CD4-positive, alpha-beta T cell treated with Interleukin-4 for 1 hour (primary cell): Measurements from ENCODE around the gene KLK15.

Experiments used
- DNase-seq, 2 donors: peaks; one replicate each; pipeline ENCODE4 v3.0.0-alpha.2; 2020 to 2022

Gene KLK15

DNA sequence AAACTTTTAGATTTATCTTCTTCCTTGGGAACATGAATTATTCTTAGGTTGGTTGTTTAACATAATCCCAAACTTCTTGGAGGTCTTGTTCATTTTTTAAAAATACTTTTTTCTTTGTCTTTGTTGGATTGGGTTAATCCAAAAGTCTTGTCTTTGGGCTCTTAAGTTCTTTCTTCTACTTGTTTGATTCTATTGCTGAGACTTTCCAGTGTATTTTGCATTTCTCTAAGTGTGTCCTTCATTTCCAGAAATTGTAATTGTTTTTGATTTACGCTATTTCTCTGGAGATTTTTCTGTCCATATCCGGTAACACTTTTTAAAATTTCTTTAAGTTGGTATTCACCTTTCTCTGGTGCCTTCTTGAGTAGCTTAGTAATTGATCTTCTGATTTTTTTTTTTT, 9.8 kb upstream of the KLK15 start:
- DNase-seq: no peak

DNA sequence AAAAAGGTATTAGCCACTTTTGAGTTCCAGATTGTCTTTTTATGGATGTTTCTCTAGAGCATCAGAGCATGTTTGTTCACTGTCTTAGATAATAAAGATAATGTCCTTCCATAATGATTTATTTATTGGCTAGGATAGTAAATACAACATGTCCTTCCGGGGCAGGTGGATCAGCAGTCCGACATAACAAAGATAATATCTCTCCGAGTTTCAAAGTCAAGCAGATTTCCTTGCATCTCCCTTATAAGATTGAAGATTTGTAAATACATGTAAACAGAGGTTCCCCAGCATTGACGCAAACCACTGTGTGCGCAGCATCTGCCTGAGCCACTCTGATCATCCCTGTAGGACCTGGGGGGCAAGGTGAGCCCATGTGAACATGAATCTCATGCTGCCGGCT, 8.8 kb upstream of the KLK15 start:
- no peak for DNase-seq

DNA sequence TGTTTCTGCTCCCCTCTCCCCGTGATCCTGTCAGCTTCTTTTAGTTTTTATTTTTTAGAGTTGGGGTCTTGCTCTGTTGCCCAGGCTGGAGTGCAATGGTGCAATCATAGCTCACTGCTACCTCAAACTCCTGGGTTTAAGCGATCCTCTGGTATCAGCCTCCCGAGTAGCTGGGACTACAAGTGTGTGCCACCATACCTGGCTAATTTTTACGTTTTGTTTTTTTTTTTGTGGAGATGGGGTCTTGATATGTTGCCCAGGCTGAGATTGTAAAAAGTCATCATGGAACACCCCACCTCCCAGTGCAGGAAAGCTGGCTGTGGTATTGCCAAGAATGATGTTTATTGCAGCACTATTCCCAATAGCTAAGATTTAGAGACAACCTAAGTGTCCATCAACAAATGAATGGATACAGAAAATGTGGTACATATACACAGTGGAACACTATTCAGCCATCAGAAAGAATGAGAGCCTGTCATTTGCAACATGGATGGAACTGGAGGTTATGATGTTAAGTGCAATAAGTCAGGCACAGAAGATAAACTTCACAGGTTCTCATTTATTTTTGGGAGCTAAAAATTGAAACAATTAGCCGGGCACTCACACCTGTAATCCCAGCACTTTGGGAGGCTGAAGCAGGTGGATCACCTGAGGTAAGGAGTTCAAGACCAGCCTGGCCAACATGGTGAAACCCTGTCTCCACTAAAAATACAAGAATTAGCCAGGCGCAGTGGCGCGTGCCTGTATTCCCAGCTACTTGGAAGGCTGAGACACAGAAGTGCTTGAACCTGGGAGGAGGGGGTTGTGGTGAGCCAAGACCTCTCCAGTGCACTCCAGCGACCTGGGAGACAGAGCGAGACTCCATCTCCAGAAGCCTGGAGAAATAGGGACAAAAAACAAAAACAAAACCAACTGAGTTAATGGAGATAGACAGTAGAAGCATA, 6.6 kb upstream of the KLK15 start:
- no peak for DNase-seq

DNA sequence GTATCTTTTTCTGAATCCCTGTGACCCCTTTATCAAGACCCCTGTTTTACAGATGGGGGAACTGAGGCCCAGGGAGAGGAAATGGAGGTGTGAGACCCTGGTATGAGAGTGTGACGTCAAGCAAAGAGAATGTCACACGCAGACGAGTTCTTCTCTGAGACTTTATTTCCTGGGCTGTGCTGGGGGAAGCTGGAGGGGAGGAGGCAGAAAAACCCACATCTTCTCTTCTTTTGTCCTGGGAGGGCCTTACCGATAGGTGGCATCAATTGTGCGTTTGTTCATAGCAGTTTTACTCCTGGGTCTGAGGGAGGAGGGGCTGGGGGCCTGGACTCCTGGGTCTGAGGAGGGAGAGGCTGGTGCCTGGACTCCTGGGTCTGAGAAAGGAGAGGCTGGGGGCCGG, 4.9 kb upstream of the KLK15 start:
- no peak for DNase-seq

DNA sequence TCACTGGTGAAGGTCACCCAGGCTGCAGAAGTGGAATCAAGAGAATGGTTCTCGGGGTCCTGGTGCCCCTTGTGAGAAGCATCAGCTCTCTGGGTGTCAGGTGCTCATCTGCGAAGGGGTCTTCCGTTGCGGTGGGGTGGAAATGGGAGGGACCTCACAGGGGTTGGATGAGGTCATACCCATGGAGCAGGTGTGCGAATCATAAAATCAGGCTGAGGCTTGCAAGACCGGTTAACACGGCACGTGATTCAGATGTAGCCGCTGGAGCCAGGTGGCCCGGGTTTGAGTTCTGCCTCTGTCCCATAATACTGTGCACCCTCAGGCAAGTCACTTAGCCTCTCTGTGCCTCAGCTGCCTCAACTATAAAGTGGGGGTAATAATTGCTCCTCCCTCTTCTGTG, 3.9 kb upstream of the KLK15 start:
- DNase-seq: no peak

DNA sequence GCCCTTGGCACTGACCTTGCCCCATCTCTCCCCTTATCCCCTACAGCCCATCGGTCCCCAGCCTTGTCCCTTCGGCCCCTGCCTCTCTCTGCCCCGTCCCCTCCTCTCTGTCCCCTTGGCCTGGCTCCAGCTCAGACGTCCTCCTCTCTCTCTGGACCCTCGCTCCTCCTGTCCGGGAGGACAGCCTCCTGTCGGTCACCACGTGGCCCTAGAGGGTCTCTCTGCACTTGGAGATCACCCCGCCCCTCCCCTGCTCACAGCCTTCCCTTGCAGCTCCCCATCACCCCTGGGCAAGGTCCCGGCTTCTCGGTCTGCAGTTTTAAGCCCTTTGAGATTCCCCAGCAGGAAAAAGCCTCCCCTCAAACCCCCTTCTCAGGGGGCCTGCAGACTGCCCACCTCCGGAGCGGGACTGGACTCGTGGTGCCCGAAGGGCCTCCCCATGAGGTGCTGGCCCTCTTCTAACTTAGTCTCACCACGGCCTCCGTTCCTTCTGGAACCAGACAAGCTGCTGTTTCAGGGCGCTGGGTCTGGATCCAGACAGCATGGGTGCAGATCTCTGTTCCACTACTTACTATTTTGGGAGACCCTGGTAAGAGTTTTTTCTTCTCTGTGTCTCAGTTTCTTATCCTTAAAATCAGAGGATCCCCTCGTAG, 3.3 kb upstream of the KLK15 start:
- no peak for DNase-seq

DNA sequence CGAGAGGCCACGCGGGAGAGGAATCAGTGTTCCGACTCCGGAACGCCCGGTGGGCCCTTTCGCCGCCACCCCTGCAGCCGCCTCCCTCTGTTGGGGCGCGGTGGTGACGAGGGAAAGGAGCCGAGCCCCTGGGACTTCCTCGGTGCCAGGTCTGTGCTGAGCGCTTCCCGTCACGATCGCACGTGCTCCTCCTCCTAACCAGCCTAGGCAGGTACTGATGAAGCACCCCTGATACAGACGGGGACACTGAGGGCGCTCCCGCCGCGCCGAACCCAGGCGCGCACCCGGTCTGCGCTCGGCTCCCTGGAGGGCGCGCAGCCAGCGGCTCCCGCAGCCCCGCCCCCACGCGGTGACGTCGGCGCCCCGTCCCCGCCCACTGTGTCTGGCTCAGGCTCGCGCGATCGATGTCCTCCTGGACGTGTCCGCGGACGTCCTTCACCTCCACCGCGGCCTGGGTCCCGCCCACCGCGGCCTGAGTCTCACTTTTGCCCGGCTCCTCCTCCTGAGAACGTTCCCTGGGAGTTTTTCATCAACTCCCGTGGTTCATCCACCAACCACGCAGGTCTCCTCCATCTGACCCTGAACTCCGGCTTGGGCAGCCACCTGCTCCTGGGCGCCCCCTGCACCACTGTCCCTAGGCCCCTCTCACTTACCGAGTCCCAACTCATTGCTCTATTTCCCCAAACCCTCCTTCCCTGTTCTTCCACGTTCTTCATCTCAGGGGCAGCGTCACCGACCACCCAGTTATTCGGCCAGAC, 2.6 kb upstream of the KLK15 start:
- DNase-seq: peak; percentile 58 to 68

DNA sequence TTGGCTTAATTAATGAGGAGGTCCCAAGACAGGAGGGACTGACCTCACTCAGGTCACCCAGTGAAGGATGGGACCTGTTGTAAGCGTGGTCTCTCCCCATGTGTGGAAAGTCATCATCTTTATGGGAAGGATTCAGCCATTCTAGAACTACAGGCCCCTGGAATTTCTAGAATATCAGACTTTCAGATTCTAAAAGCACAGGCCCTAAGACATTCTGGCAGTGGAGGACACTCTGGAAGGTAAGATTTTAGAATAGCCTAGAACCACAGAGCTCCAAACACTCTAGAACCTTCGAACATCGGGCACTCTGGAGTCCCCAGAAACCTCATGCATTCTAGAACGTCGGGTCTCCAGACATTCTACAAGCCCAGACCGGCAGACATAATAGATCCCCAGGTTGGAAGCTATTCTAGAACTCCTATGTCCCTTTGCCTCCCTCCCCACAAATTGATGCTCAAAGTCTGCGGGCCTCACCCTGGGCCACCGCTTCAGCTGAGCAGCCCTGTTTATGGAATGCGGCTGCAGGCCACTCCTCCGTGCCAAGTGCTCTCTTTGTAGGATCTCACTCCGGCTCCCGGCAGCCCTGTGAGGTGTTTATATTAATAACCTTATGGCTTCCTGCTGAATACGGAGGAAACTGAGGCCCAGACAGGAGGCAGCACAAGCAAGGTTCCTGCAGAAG, 1.9 kb upstream of the KLK15 start:
- no peak for DNase-seq

DNA sequence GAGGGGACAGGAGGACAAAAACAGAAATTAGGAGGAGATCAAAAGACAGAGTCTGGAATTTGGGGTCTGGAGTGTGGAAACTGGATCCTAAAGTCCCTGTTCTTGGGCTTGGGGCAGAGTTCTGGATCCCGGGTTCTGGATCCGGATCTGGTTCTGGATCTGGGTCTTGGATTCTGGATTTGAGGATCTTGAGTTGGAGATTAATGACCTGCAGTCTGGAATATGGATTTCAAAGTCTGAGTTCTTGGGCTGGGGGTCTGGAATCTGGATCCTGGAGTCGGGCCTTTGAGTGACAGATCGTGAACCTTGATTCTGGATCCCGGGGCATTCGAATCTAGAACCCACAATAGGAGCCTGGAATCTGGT, 411 bp upstream of the KLK15 start:
- DNase-seq: no peak

DNA sequence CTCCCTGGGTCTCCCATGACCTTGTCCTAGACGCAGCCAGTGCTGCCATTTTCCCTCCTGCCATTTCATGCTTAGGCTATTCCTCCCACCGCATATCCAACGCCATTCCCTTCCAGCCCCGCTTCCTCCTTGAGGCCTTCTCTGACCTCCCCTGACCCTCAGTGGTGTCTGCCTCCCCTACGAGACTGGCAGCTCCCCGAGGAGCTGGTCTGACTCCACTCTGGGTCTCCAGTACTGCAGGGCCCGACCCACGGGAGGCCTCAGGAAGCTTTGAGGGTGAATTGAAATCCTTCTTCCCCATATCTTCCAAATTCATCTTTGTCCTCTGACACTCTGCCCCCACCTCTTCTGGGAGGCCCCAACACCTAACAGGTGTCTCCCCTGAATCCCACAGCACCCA, 708 bp downstream of the KLK15 start:
- no peak for DNase-seq

DNA sequence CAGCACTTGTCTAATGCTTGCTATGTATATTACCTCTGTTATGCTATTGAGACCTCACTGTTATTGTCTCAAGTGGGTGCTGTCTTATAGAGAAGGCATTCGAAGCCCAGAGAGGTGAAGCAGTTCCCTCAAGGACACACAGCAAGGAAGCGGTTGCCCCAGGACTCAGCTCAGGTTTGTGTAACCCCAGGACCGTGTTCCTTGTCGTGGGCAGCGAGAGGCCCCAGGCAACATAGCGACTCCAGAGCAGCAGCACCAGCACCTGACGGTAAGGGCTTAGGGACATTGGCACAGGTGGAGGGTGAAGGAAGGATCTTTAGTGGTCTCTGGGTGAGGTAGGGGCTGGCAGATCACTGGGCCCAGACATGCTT, 2.4 kb downstream of the KLK15 start:
- no peak for DNase-seq

DNA sequence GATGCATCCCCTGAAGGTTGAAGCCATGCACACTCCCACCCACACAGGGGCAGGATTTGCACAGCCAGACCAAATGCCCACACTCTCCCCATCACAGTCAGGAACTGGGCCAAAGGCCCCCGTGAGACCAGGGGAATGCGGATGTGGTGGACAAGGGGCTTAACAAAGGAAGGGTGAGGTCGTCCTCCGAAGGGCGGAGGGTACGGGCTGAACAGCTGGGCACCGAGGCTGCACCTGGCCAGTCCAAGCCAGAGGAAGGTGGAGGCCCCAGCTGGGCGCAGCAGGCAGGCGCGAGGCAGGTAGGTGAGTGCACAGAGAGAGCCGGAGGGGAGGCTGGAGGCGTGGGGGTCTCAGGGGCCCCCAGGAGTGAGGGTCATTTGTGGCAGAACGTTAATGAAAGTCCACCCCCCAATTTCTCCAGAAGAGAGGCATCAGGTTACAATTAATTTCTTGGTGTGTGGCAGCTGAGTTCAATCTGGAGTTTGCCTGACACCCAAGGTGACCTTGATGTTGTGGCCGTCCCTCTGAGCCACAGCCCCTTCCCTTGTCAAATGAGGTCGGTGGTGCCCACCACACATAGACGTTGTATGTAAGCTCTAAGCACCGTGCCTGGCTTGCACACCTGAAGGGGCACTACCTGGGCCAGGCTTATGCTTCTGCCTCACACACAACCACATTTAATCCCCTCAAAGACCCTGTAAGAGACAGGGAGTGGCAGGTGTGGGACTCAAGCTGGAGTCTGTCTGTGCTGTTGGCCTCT, 2.9 kb downstream of the KLK15 start:
- DNase-seq: no peak

DNA sequence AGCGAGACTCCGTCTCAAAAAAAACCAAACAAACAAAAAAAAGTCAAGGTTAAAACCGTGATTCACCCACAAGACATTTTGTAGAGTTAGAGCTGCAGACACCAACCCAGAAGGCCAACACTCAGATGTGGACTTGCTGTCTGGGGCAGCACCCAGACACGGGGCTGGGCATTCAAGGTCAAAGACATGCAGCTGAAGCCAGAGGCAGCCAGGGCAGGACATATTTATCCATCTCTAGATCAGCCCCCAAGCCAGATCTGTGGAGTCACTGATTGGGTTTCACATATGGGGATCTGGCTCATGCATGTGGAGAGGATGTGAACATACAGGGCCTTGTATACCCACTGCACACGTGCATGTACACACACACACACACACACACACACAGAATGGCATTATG, 3.6 kb downstream of the KLK15 start:
- DNase-seq: no peak

DNA sequence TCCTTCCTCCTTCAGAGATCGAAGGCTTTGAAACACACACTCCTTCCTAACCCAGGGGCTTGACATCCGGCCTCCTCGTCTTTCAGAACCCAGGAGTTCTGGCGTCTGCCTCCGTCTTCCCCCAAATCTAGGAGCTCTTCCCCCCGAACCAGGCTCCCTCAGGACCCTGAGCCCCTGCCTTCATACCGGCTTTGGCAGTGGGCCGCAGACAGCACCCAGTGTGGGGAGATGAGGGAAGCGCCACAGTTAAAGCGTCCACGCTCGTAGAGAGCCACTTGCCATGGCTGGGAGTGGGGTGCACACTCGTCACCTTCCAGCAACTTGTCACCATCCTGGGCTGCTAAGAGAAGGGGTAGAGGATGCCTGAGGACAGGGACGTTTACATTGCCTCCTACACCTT, 5.9 kb downstream of the KLK15 start:
- no peak for DNase-seq

DNA sequence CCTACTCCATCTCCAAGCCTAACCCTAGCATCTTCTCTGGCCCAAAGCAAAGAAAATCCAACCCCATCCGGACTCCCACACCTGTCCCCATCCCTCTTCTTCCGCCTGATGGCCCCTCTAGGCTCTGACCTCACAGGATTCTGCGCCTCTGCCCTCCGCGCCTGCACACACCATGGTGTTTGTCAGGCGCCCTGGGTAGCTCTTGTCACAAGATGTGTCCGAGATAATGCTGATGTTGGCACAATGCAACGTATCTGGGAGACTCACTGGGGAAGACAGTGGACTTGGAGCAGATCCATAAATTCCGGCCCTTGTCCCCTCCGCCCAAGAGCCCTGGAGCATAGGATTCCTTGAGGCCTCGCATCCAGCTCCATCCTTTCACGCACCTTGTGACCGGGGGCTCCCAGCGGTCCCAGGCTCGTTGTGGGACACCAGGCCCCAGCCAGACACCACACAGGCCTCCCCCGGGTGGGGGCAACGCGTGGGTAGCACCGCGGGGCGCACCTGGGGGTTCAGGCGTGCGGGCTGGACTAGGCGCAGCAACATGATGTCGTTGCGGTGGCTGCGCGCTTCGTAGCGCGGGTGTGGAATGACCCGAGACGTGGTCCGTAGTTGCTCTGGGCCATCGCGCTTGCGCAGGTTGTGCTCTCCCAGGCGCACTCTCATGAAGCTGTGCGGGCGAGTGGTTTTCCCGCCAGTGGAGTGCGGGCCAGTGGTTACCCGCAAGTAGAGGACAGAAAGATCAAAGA, 6.7 kb downstream of the KLK15 start:
- no peak for DNase-seq

DNA sequence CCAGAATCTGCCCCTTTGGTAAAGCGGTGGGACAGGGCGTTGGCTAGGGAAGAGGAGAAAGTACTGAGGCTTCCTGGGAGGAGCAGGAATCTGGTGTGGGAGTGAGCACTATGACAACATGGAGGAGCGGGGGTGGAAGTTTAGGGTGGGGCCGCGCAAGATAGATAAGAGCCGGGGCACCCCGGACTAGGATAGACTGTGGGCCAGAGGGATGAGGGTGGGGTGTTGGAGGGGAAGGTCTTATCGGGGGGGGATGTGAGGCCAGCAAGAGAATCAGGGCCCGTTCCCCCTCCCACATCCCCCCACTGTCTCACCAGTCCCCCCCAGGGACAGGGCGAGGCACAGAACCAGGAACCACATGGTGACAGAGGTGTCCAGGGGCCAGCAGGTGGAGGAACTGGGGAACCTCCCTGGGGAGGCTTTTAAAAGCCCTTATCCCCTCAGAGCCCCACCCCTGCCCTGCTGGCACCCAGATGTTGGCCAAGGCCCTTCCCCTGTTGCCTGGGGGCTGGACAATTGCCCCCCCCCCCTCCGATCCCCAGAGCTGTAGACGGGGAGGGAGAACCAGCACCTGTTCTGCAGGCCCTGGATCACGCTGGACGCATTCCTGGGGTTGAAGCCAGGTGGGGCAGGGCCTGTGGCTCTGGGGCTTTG, 9.9 kb downstream of the KLK15 start, which contains the start of gene KLK1:
Gene KLK1 (minus strand): TSS at position 399 of the 654 bp plus-strand sequence. CDS start 39 bp downstream, at position 360.
- no peak for DNase-seq

DNA sequence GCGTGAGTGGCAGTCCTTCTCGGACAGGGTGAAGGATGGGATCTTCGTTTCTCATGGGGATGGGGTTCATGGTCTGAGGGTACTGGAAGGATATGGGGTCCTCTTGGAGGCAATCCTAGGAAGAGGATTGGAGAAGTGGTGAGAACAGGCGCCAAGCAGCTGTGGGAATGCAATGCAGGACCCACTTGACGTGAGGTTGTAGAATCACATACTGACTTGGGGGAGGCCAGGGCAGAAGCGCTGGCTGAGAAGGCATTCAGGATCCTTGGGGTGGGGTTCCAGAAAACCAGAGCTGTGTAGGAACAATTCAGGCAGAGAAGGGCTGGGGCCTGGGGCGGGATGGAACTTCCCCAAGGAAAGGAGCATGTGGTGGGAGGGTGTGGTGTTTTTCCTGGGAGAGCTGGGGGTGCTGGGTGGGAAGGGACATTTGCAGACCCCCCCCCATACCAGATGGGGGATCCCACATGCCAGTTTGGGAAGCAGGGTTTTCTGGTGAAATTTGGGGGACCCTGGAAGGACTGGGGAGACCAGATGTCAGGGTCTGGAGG, 10.6 kb downstream of the KLK15 start:
- DNase-seq: no peak

DNA sequence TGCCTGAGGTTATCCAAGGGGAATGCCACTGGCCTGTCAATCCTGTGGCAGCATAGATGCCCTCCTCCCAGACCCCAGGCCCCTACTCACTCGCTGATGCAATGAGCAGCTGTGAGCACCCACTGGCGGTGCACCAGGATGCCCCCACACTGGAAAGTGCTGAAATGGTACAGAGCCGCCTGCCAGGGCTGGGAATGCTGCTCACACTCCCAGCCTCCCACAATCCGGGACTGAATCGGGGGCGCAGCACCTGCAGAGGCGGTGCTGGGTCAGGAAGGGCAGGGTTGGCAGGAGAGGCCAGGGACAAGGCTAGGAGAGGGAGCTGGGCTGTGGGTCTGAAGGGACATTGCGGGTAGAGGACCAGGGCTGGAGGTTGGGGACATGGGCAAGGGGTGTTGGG, 11.8 kb downstream of the KLK15 start:
- DNase-seq: no peak

DNA sequence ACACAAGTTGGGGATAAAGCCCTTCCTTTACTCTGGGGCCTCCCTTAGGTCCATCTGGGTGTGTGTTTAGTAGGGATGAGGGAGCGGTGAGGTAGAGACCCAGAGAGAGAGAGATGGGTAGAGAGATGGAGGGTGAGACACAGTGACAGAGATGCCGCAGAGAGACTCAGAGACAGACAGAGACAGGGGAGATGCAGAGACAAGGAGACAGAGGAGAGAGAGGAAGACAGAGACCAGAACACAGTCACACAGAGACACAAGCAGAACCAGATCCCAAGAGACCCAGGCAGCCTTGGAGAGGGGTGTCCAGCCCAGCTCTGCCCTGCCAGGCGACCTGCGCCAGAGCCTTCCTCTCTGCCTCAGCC, 12.1 kb downstream of the KLK15 start:
- DNase-seq: no peak

DNA sequence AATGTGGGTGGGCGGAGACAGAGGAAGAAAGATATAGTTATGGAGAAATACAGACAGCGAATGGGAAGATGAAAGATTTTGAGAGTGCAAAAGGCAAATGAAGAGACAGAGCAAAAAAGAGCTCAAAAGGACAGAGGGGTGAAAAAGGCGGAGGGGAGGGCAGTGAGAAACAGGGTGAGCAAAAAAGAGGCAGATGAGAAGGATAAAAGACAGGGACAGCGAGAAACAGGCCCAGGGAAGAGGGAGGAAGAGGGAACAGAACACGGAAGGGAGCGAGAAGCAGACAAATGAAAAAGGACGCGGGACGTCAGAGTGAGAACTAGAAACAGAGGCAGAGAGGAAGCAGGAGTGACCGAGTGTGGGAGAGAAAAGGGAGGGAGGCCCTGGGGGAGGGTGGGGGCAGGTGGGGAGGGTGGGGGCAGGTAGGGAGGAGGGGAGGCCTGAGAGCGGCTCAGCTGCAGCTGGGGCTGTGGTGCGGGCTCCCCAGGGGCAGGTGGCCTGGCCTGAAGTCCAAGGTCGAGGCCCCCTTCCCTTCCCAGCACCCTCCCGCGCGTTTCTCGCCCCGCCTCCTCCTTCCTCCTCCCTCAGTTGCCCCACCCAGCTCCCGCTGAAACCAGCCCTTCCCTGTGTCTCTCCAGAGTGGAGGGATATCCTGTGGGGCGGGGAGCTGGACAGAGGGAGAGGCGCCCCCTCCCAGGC, 12.7 kb downstream of the KLK15 start:
- DNase-seq: no peak
